ENCODE results near the gene OBSL1.

OBSL1 gene

GRCh38 chr2:219549619-219550018, 21.7 kb downstream of the OBSL1 start:
- DNase-seq (ENCODE audit: low read depth, low spot score), result no peak

DNA sequence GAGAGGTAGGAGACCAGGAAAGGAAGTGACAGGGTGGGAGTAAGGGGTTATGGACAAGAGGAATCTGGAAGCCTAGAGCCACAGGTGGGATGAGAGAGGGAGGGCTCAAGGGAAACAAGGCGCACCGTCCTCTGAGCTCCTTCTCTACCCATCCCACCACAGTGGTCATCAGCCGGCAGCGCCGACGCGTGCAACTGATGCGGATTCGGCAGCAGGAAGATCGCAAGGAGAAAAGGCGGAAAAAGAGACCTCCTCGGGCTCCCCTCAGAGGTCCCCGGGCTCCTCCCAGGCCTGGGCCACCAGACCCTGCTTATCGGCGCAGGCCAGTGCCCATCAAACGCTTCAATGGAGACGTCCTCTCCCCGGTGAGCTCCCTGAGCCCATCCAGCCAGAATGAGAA, 22.3 kb downstream of the OBSL1 start:
- DNase-seq (ENCODE audit: low read depth, low spot score), result no peak

- no peak for DNase-seq (ENCODE audit: low read depth, low spot score)
Observed at GRCh38 chr2:219547621-219548020, 23.7 kb downstream of the OBSL1 start.

GRCh38 chr2:219545943-219546352, 25.4 kb downstream of the OBSL1 start:
- no peak for DNase-seq (ENCODE audit: low read depth, low spot score)

- no peak for DNase-seq (ENCODE audit: low read depth, low spot score)
Observed at GRCh38 chr2:219545295-219545942, 25.9 kb downstream of the OBSL1 start.

GRCh38 chr2:219544567-219544966, 26.8 kb downstream of the OBSL1 start:
- DNase-seq (ENCODE audit: low read depth, low spot score), result no peak

DNA sequence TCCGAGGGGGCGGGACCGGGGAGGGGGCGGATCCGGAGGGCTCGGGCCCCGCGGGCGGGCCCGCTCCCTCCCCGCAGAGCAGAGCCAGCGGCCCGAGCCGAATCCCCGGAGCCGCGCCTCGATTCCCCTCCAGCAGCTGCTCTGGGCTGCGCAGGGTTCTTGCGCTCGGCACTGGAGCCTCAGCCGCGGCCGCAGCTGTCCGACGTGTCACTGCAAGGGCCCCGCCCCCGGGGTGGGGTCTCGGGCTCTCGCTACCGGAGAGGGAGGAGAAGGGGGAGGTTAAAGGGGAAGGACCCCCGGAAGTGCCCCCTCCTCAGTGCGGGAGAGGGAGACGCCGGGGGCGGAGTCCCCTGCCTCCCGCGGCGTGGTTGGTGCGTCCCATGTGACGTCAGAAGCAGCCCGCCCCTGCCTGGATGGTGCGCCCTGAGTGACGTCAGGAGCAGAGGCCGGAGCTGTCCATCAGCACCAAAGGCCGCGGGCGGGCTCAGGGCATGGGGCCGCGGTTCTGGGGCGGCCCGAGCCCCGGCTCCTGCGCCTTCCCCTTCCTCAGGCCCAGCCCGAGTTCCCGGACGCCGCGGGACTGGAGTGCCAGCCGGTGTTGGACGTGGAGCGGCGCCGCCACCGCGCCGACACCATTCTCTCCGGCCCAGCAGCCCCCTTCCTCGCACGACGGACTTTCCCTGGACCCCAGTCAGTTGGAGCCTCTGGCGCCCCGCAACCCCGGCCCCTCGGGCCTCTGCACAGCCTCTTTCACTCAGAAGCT, 27.6 kb downstream of the OBSL1 start, which contains the start of the genes CHPF and TMEM198:
CHPF (minus strand) TSS at position 214 of the 763 bp plus-strand sequence. CDS start 271 bp downstream, outside the sequence.
TMEM198 (plus strand) TSS at position 433 of the 763 bp plus-strand sequence. CDS start 700 bp downstream, outside the sequence.
- peak; percentile 100 for DNase-seq (ENCODE audit: low read depth, low spot score)

DNA sequence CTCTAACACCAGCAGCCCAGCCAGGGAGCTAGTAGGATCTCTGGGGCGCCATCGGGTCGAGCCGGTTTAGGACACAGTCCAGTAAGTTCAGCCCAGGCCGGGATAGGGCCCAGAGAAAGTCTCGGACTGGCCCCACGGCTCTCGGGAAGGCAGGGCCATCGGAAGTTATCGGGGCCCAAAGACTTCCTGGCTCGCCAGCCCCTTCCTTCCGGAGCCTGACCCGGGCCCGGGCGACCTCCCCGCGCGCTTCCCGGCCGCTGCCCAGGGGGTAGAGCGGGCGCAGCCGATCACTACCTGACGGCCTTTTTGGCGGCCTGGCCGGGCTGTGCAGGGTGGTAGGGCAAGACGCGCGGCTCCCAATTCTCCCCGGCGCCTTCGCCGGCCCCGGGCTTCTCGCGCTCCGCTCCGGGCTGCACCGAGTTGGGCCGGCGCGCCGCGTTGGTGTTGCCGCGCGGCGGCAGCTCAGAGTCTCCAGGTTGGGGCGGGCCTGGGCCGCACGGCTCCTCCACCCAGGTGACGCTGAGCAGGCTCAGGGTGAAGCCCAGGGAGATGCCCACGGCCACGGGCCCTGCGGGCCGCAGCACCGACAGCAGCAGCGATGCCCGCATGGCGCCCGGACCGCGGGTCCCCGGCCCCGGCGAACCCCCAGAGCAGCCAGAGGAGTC, 28.3 kb downstream of the OBSL1 start:
- no peak for DNase-seq (ENCODE audit: low read depth, low spot score)

DNA sequence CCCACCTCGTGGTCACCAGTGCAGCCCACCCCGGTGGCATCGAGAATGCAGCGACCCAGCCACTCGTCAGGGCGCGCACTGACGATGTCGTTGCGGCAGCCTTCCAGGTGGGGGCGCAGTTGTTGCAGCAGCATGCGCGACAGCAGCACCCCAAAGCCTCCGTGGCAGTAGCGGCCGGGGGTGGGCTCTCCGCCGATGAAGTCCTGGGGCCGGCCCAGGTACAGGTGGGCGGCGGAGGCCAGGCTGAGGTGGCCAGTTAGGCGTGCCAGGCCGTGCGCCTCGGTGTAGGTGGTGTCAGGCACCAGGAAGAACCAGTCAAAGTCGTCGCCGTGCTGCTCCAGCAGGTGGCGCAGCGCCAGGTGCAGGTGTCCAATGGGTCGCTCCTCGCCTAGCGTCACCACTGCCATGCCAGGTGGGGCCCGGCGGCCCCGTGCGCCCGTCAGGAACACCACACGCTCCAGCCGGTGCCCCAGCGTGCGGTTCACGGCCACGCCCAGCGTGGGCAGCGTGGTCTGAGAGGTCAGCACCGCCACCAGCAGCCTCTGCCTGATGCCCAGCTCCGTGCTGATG, 29.6 kb downstream of the OBSL1 start:
- DNase-seq (ENCODE audit: low read depth, low spot score), result peak; percentile 89

DNA sequence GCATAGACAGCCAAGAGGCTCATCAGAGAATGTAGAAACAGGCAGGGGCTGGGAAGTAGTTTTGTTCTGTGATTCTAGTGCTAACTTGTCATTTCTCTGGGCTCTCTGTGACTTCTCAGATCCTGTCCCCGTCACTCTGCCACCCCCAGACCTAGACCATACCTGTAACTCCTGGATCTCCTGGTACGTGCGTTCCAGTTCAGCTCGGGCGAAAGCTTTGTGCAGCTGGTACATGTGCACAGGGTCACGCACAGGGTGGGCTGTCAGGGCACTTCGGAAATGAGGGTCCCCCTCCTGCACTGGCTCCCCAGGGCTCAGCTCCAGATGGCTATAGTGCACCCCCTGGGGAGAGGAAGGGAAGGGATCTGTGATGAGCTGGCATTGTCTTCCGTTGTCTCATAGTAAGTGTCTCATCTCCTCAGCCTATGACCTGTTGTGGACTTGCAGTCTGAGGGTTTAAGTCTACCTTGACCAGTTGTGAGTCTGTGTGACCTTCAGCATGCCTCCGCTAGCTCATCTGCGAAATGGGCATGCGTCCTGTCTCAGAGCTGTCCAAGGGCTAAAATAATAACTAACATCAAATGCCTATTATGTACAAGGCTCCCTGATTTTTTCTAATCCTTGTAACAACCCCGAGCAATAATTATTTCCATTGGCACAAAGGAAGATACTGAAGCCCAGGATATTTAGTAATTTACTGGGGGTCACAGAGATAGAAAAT, 30.4 kb downstream of the OBSL1 start:
- DNase-seq (ENCODE audit: low read depth, low spot score), result no peak

DNA sequence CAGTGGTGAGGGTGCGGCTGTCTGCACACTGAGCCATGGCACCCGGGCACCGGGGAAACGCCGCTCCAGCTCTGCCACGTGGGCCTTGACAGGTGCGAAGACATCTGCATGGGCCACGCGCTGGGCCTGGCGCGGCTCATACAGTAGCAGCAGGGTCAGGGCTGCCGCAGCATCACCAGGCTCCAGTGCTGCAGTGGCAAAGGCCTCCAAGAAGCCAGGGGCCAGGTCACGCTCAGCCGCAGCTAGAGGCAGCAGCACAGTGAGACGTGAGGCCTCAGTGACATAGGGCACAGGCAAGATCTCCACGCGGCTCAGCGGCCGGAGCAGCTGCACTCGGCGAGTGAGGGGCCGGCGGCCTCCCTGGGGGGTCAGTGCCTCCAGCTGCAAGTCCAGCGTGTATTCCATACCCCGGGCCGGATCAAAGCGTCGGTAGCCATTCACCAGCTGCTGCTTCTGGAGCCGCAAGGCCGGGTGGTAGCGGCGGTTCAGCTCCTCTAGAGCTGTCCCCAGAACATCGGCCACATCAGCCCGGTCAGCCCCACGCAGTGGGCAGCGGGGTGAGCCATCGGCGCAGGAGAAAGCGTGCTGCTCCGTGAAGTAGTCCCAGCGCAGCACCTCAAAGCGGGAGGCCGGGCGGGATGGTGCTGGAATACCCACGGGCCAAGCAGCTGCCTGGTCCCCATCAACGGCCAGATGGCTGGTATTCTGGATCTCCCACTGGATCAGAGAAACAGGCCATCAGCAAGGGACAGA, 31.2 kb downstream of the OBSL1 start:
- DNase-seq (ENCODE audit: low read depth, low spot score), result no peak

GRCh38 chr2:219538956-219539788, 32.2 kb downstream of the OBSL1 start:
- no peak for DNase-seq (ENCODE audit: low read depth, low spot score)

DNA sequence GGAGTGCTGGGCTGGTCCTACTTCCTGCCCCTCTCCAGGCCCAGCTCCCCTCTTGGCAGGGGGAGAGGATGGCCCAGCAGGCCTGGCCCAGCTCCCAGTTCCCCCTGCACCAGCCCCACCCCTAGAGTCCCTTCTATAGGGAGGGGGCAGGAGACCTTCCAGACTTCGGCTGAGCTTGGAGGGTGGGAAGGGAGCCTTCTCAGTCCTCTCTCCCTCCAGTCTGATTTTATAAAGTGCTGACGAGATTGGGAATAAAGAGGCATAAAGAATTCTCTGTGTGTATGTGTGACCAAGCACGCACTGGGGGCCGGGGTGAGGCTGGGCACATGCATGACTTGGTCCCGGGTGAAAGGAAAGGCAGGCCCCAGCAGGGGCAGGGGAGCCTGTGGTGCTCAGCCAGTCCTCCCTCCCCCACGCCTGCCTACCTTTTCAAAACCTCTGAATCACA, 32.8 kb downstream of the OBSL1 start:
- DNase-seq (ENCODE audit: low read depth, low spot score), result peak; percentile 81

- DNase-seq (ENCODE audit: low read depth, low spot score), result peak; percentile 37
Observed at GRCh38 chr2:219537657-219538488, 33.5 kb downstream of the OBSL1 start.

DNA sequence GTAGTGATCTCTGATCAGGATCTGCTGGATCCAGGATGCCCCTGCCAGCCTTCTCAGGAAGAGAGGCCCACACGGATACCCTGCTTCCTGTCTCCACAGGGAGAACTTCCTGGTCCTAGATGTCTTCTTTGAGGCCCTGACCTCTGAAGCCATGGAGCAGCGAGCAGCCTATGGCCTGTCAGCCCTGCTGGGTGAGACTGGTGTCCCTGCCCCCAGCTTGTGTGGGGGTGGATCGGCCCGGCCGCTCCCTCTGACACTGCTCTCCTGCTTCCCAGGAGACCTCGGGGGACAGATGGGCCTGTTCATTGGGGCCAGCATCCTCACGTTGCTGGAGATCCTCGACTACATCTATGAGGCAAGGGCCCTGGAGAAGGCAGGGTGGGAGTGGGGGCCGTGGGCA, 34.4 kb downstream of the OBSL1 start:
- no peak for DNase-seq (ENCODE audit: low read depth, low spot score)

- DNase-seq (ENCODE audit: low read depth, low spot score), result no peak
Observed at GRCh38 chr2:219536425-219536824, 34.9 kb downstream of the OBSL1 start.

GRCh38 chr2:219533930-219534661, 37.2 kb downstream of the OBSL1 start:
- no peak for DNase-seq (ENCODE audit: low read depth, low spot score)

DNA sequence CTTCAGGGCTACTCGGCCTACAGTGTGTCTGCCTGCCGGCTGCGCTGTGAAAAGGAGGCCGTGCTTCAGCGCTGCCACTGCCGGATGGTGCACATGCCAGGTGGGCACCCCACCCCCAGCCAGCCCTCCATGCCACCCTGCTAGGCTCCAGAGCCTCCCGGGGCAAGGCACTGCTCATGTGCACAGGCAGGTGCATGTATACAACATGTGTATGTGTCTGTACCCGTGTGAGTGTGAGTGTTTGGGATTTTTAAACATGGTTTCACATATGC, 39.0 kb downstream of the OBSL1 start:
- no peak for DNase-seq (ENCODE audit: low read depth, low spot score)
